HUES48 (cell line): ENCODE results near the gene CYP11A1.

ENCODE experiments used
- H3K27ac ChIP-seq: one replicate; pipeline ENCODE4 v1.7.0; 2013; ENCODE audit warnings: low read depth, low read length, inconsistent platforms
- H3K27me3 ChIP-seq: 2 replicates; pipeline ENCODE4 v1.6.1; 2013; ENCODE audit warnings: mild to moderate bottlenecking, low read length; ENCODE audit not compliant: control insufficient read depth, insufficient read depth
- H3K36me3 ChIP-seq: 2 replicates; pipeline ENCODE4 v1.6.1; 2013; ENCODE audit warnings: low read length; ENCODE audit not compliant: control insufficient read depth, insufficient read depth
- H3K4me1 ChIP-seq: 2 replicates; pipeline ENCODE4 v1.6.1; 2013; ENCODE audit warnings: mild to moderate bottlenecking, low read length; ENCODE audit not compliant: control insufficient read depth, insufficient read depth
- H3K4me3 ChIP-seq: 2 replicates; pipeline ENCODE4 v1.5.1; 2013; ENCODE audit warnings: mild to moderate bottlenecking, low read depth, low read length
- H3K9ac ChIP-seq: 2 replicates; pipeline ENCODE4 v1.6.1; 2013; ENCODE audit warnings: mild to moderate bottlenecking, low read depth, low read length, moderate library complexity
- H3K9me3 ChIP-seq: 2 replicates; pipeline ENCODE4 v1.6.1; 2013; ENCODE audit warnings: low read length; ENCODE audit not compliant: control insufficient read depth, insufficient read depth

CYP11A1 gene

DNA sequence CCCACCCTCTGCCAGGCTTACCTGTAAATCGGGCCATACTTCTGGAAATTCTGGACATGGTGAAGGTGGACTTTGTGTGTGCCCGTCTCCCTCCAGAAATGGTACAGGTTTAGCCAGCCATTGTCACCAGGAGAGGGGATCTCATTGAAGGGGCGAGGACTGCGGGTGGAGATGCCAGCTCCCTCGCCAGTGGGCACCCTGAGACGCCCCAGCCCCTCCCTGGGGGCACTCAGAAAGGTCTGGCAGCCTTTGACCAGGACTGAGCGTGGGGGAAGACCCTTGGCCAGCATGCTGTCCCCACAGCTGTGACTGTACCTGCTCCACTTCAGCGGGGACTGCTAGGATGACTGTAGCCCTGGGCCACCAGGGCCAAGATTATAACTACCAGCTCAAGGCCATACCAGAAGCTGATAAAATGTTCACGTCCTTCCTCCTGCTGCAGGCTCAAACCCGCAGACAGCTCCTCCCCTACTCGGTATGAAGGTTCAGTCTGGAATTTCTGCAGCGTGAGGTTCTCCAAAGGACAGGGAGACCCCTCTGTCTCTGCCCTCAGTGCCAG, at the start of gene CYP11A1:
Gene CYP11A1, minus strand, starts transcription at position 351 of the 559 bp plus-strand sequence. Its CDS starts 61 bp downstream, at position 290.
- Histone ChIP-seq H3K27ac (no peak within 1 kb of the TSS), H3K9me3 (no peaks in the 10 kb centered on the region), H3K4me3 (no peak within 1 kb of the TSS), H3K27me3 (peaks cover 25% of the 10 kb centered on the region), H3K9ac (no peak within 1 kb of the TSS), H3K36me3 (no peaks in the 10 kb centered on the region), H3K4me1 (peaks cover 14% of the 10 kb centered on the region)

DNA sequence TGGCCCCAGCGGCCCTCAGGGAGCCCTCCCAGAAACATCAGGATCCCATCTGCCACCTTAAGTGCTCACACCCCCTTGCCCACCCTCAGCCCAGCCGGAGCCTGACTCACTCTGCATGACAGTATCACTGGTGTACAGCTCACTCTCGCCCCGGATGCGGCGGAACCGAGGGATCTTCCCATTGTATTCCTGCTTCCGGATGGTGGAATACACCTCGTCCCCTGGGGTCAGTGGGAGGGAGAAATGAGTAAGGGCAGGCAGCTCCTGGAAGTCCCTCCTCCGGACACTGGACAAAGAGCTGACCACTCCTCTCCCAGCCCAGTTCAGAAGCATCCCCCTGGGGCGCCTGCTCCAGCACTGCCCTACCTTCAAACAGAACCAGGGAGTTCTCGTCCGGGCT, 49.8 kb upstream of the CYP11A1 start:
- Histone ChIP-seq H3K36me3 (peaks cover 31% of the 10 kb centered on the region), H3K4me1 (peaks cover 16% of the 10 kb centered on the region), H3K27ac (no peak overlapping the region), H3K27me3 (no peaks in the 10 kb centered on the region), H3K9ac (no peak overlapping the region), H3K9me3 (no peaks in the 10 kb centered on the region), H3K4me3 (no peak overlapping the region)

DNA sequence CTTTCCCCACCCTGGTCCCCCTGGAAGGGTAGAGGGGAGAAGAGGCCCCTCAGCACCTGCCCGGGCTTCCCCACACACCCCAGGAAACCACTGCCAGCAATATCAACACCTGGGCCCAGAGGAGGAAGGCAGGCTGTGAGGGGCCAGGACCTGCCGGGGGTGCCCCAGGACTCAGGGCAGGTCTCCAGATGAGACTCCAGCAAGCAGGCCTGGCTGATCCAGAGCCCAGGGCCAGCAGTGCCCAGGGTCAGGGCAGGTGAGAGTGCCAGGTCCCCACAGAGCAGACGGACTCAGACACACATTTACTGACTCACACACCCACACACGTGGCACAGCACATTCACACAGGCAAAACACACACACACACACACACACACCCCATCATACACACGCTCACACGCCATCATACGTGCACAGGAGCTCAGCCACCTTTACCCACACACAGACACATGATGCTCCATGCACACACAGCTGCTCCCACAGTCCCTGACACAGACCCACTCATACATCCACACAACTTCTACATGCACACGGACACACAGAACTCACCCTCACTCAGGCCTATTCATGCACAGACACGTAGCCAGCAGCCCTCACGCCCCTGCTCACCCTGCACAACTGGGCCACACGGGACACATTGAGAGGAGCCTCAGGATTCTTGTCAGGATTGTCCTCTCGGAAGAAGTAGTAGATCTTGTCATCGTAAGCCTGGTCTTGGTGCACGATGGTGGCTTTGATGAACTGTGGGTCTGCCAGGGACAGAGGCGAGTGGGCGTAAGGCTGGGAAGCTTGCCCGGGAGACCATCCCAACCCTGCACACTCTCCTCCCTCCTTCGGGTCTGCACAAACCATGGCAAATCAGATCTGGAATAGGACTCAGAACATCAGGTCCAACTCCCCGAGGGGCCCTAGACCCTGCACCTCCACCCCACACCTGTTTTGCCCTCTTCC, 48.8 kb upstream of the CYP11A1 start:
- Histone ChIP-seq H3K9ac (no peak overlapping the region), H3K9me3 (no peaks in the 10 kb centered on the region), H3K27me3 (no peaks in the 10 kb centered on the region), H3K36me3 (peaks cover 31% of the 10 kb centered on the region), H3K4me1 (peaks cover 6% of the 10 kb centered on the region), H3K27ac (no peak overlapping the region), H3K4me3 (no peak overlapping the region)

DNA sequence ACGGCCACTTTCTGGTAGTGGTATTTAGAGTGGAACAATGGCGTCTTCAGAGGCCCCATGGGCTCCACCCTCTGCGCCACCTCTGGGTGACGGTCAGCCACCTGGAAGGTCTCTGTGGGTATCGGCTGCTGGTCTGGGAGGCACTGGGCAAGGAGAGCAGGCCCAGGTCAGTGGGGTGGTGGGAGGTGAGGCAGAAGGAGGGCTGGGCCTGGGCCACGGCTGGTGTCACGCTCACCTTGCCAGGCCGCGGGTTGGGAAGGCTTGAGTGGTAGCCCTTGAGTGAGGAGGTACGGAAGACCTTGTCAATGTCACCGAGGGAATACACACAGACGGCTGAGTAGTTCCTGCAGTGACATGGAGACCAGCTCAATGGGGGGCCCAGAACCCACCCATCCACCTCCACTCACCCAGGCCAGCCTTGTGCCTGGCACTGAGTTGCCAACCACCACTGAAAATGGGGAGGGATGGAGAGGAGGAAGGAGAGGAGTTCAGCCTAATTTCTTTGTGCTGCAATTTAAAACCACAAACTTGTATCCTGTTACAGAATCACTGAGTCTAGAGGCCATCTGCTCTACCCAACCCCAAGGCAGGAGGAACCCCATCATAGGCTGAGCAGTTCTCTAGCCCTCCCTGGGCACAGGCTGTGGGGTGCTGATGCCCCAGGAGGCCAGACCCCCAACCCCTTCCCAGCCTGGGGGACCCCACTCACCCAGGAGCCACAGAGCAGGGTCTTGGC, 47.3 kb upstream of the CYP11A1 start:
- Histone ChIP-seq H3K9me3 (no peaks in the 10 kb centered on the region), H3K9ac (no peak overlapping the region), H3K4me3 (no peak overlapping the region), H3K4me1 (no peaks in the 10 kb centered on the region), H3K36me3 (peaks cover 39% of the 10 kb centered on the region), H3K27ac (no peak overlapping the region), H3K27me3 (no peaks in the 10 kb centered on the region)

- Histone ChIP-seq H3K9me3 (no peaks in the 10 kb centered on the region), H3K27me3 (no peaks in the 10 kb centered on the region), H3K4me3 (no peak overlapping the region), H3K4me1 (no peaks in the 10 kb centered on the region), H3K9ac (no peak overlapping the region), H3K27ac (no peak overlapping the region), H3K36me3 (peaks cover 39% of the 10 kb centered on the region)
These were observed 46.7 kb upstream of the CYP11A1 start for GRCh38 chr15:74414081-74414580.

- H3K9me3 ChIP-seq: no peaks in the 10 kb centered on the region
- no peak overlapping the region for H3K4me3 ChIP-seq
- no peak overlapping the region for H3K9ac ChIP-seq
- no peaks in the 10 kb centered on the region for H3K4me1 ChIP-seq
- H3K27me3 ChIP-seq: no peaks in the 10 kb centered on the region
- H3K27ac ChIP-seq: no peak overlapping the region
- peaks cover 39% of the 10 kb centered on the region for H3K36me3 ChIP-seq
These were observed 46.1 kb upstream of the CYP11A1 start for GRCh38 chr15:74413350-74414080.

GRCh38 chr15:74412159-74412558, 44.7 kb upstream of the CYP11A1 start:
- Histone ChIP-seq H3K36me3 (peaks cover 34% of the 10 kb centered on the region), H3K9ac (no peak overlapping the region), H3K27me3 (no peaks in the 10 kb centered on the region), H3K27ac (no peak overlapping the region), H3K9me3 (no peaks in the 10 kb centered on the region), H3K4me1 (peaks cover 1% of the 10 kb centered on the region; the same call in 1 of the 2 replicates), H3K4me3 (no peak overlapping the region)

GRCh38 chr15:74411686-74412085, 44.2 kb upstream of the CYP11A1 start:
- H3K4me3 ChIP-seq: no peak overlapping the region
- no peaks in the 10 kb centered on the region for H3K9me3 ChIP-seq
- H3K9ac ChIP-seq: no peak overlapping the region
- H3K4me1 ChIP-seq: peaks cover 5% of the 10 kb centered on the region; the same call in 1 of the 2 replicates
- peaks cover 32% of the 10 kb centered on the region for H3K36me3 ChIP-seq
- H3K27me3 ChIP-seq: no peaks in the 10 kb centered on the region
- no peak overlapping the region for H3K27ac ChIP-seq

GRCh38 chr15:74410502-74410901, 43.1 kb upstream of the CYP11A1 start:
- no peaks in the 10 kb centered on the region for H3K27me3 ChIP-seq
- H3K9ac ChIP-seq: no peak overlapping the region
- H3K4me1 ChIP-seq: peaks cover 5% of the 10 kb centered on the region; the same call in 1 of the 2 replicates
- peaks cover 24% of the 10 kb centered on the region for H3K36me3 ChIP-seq
- H3K9me3 ChIP-seq: no peaks in the 10 kb centered on the region
- no peak overlapping the region for H3K4me3 ChIP-seq
- no peak overlapping the region for H3K27ac ChIP-seq

DNA sequence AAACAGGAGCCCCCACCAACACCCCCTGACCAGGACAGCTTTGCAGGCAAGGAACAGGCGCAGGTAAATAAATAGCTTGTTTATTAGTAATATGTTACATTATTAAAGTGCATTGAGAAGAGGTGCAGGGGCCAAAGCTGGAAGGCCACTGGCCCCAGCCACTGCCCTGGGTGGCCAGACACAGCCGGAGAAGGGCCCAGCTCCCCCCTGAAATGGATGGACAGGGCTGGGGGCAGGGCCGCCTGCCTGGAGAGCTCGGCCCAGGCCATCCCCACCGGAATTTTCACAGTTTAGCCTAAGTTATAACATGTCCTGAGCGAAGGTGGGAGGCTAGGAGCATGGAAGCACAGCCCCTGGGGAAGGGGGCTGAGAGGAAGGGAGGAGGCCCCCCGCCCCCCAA, 41.8 kb upstream of the CYP11A1 start:
- H3K9ac ChIP-seq: no peak overlapping the region
- no peak overlapping the region for H3K27ac ChIP-seq
- H3K4me3 ChIP-seq: no peak overlapping the region
- H3K4me1 ChIP-seq: peaks cover 5% of the 10 kb centered on the region; the same call in 1 of the 2 replicates
- peaks cover 20% of the 10 kb centered on the region for H3K36me3 ChIP-seq
- no peaks in the 10 kb centered on the region for H3K27me3 ChIP-seq
- no peaks in the 10 kb centered on the region for H3K9me3 ChIP-seq
